ENCODE results near the gene CEP57.

- no peak for TF ChIP-seq EHMT2 (IDR thresholded peaks at IDR 0.05; ENCODE audit: low read depth)
- TF ChIP-seq POLR2A (IDR thresholded peaks at IDR 0.05; ENCODE audit: low read length), result no peak
- no peak for TF ChIP-seq CTCF (IDR thresholded peaks at IDR 0.05)
- no peak for TF ChIP-seq MAX (IDR thresholded peaks at IDR 0.05)
- no peak for TF ChIP-seq BHLHE40 (IDR thresholded peaks at IDR 0.05; ENCODE audit: low read depth, low read length)
- no peak for TF ChIP-seq NR3C1 (IDR thresholded peaks at IDR 0.05)
- no peak for TF ChIP-seq RFX5 (IDR thresholded peaks at IDR 0.05)
- TF ChIP-seq MAZ (IDR thresholded peaks at IDR 0.05; ENCODE audit: borderline replicate concordance, low read depth, low read length), result no peak
- TF ChIP-seq ZNF302 (CRISPR knock-in tag; IDR thresholded peaks at IDR 0.05), result no peak
- TF ChIP-seq CEBPB (IDR thresholded peaks at IDR 0.05), result no peak
- no peak for TF ChIP-seq CBX8 (IDR thresholded peaks at IDR 0.05)
Observed at GRCh38 chr11:95791709-95792033, 1.4 kb downstream of the CEP57 start.
